GM12873 (cell line): Measurements from ENCODE around the gene WFDC10B.

Source experiments
- CTCF ChIP-seq: IDR thresholded peaks from 2 replicates; pipeline ENCODE4 v1.5.1; 2012; ENCODE audit warnings: low read depth, mild to moderate bottlenecking, moderate library complexity, low read length, control low read depth; ENCODE audit not compliant: insufficient read depth; ENCODE audit errors: missing control alignments

The WFDC10B gene

DNA sequence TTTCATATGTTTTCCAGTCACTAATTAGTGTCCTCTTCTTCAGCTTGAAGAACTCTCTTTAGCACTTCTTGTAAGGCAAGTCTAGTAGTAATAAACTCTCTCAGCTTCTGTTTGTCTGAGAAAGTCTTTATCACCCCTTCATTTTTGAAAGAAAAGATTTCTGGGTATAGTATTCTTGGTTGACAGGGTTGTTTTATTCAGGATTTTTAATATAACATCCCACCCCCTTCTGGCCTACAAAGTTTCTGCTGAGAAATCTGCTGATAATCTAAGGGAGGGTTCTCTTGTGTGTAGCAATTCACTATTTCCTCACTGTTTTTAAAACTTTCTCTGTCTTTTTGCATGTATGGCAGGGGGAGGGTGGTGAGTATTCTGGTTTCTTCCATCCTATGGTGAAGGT, 25.2 kb downstream of the WFDC10B start:
- TF ChIP-seq CTCF, result no peak

- no peak for TF ChIP-seq CTCF
Measured at GRCh38 chr20:45672765-45673164, 32.1 kb downstream of the WFDC10B start.

GRCh38 chr20:45670139-45670538, 34.7 kb downstream of the WFDC10B start, which contains the start of gene WFDC11:
Gene WFDC11, minus strand, starts transcription at chr20:45670239. Its CDS starts 19,639 bp downstream, at chr20:45650600.
- TF ChIP-seq CTCF, result no peak

- no peak for TF ChIP-seq CTCF
Measured at GRCh38 chr20:45649312-45649863, 55.4 kb downstream of the WFDC10B start.

DNA sequence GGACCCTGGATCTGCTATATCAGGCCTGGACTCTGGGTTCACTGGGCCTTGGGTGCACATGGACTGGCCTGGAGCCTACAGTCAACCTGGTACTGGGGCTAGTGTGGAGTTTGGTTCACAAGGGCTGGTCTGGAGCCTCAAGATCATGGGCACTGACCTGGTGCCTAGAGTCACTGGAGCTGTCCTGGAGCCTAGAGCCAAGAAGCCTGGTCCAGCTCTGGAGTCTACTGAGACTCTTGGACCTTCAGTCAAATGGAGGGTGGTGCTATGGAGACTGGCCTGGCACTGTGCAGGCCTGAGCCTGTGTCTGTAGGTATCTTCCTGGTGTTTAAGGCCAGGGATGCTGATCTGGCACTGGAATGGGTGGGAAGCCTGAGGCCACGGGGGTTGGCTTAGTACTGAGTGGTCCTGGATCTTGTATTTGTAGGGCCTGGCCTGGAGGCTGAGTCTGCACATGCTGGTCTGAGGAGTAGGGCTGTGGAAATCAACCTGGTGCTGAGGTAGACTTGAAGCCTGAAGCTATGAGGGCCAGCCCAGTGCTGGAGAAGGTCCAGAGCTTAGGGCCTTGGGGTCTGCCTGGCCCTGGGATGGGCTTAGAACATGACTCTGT, 57.3 kb downstream of the WFDC10B start:
- TF ChIP-seq CTCF, result no peak

DNA sequence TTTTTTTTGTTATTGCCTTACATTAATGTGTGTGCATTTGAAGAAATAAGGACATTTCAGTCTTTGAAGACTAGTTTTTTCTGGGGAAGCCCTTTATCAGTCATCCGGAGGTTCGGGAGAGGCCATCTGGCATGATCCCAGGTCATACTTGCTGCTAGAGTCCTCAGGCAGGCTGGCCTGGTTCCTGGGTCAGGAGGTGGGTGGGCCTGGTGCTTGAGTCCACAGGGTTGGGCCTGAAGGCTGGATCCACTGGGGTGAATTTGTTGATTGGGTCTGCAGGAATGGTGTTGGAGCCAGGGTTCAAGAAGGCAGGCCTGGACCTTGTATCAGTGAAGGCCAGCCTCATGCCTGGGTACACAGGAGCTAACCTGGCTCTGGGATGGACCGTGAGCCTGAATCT, 57.9 kb downstream of the WFDC10B start:
- no peak for TF ChIP-seq CTCF

DNA sequence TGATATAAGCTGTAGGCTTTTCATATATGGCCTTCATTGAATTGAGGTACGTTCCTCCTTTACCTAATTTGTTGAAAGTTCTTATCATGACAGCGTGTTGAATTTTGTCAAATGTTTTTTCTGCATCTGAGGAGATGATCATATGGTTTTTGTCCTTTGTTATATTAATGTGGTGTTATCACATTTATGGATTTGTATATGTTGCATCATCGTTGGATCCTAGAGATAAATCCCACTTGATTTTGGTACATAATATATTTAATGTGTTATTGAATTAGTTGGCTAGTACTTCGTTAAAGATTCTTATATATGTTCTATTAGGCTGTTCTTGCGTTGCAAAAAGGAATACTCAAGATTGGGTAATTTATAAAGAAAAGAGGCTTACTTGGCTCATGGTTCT, 65.1 kb downstream of the WFDC10B start:
- TF ChIP-seq CTCF, result no peak

GRCh38 chr20:45636513-45636912, 68.3 kb downstream of the WFDC10B start:
- TF ChIP-seq CTCF, result no peak
